ENCODE measurements around the gene BCORL1. TPM values are rescaled to one million over a fixed set of nuclear protein-coding genes. Genes with fewer than 3 reads are reported as not detected.

Gene BCORL1
- total and polyA plus RNA-seq, 2 donors (not counting 1 experiment from before 2014, with no cell fraction given) = 1.1 to 2.8 TPM

DNA sequence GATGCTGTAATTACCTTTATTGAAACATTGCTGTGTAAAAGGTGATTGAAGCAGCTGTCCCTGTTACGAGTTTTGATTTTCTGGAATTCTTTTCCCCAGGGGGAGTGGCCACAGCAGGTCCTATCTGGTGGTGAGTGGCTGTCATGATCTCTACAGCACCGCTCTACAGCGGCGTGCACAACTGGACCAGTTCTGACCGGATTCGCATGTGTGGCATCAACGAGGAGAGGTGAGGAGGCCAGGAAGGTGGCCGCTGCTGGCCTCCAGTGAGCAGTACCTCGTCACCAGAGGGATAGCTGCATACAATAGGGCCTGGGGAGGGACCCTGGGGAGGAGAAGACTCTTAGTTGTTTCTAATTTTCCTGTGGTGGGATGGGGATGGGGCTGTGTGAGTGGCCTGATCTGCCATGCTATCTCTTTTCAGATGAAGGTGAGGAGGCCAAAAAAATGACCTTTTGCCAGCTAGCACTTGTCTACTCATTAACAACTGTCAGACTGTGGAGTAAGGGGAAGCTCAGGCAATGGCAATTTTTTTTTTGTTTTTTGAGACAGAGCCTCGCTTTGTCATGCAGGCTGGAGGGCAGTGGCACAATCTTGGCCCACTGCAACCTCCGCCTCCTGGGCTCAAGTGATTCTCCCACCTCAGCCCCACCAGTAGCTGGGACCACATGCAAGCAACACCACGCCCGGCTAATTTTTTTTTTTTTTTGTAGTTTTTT is 22.8 kb downstream of the BCORL1 start:
- no peak for TF ChIP-seq EZH2 (IDR thresholded peaks at IDR 0.05; ENCODE audit: low read length, missing control alignments)
- TF ChIP-seq, protein P1, sequence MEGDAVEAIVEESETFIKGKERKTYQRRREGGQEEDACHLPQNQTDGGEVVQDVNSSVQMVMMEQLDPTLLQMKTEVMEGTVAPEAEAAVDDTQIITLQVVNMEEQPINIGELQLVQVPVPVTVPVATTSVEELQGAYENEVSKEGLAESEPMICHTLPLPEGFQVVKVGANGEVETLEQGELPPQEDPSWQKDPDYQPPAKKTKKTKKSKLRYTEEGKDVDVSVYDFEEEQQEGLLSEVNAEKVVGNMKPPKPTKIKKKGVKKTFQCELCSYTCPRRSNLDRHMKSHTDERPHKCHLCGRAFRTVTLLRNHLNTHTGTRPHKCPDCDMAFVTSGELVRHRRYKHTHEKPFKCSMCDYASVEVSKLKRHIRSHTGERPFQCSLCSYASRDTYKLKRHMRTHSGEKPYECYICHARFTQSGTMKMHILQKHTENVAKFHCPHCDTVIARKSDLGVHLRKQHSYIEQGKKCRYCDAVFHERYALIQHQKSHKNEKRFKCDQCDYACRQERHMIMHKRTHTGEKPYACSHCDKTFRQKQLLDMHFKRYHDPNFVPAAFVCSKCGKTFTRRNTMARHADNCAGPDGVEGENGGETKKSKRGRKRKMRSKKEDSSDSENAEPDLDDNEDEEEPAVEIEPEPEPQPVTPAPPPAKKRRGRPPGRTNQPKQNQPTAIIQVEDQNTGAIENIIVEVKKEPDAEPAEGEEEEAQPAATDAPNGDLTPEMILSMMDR (conservative IDR thresholded peaks at IDR 0.05 in 1 of 2, IDR thresholded peaks at IDR 0.05 in 1 of 2; ENCODE audit: low read depth in 1 of 2, low read length in 2 of 2) = no peak
- Histone ChIP-seq H2AFZ (ENCODE audit: low read length) (no peak overlapping the region), H4K20me1 (ENCODE audit: control insufficient read depth, extremely low read depth, insufficient read depth, low read length) (no peaks in the 10 kb centered on the region), H3K4me3 (replicated peaks in 1 of 4; ENCODE audit: control extremely low read depth in 1 of 4, insufficient read depth in 1 of 4, low read depth in 3 of 4, low read length in 4 of 4) (no peak overlapping the region), H3K27me3 (ENCODE audit: control insufficient read depth, insufficient read depth, low read length) (no peaks in the 10 kb centered on the region), H3K27ac (ENCODE audit: insufficient read depth, low read length) (no peak overlapping the region), H3K36me3 (ENCODE audit: control insufficient read depth, insufficient read depth, low read length) (no peaks in the 10 kb centered on the region), H3K4me2 (ENCODE audit: extremely low read depth, insufficient read depth, low read length) (no peak overlapping the region), H3K9me3 (ENCODE audit: control insufficient read depth, insufficient read depth, low read depth, low read length) (no peaks in the 10 kb centered on the region), H3K79me2 (ENCODE audit: control insufficient read depth, insufficient read depth, low read length) (no peaks in the 10 kb centered on the region), H3K9ac (ENCODE audit: insufficient read depth, low read length) (no peak overlapping the region), H3K4me1 (ENCODE audit: control insufficient read depth, extremely low read depth, insufficient read depth, low read length) (no peaks in the 10 kb centered on the region)
- DNase-seq (ENCODE audit: low read depth in 2 of 2) = no peak

DNA sequence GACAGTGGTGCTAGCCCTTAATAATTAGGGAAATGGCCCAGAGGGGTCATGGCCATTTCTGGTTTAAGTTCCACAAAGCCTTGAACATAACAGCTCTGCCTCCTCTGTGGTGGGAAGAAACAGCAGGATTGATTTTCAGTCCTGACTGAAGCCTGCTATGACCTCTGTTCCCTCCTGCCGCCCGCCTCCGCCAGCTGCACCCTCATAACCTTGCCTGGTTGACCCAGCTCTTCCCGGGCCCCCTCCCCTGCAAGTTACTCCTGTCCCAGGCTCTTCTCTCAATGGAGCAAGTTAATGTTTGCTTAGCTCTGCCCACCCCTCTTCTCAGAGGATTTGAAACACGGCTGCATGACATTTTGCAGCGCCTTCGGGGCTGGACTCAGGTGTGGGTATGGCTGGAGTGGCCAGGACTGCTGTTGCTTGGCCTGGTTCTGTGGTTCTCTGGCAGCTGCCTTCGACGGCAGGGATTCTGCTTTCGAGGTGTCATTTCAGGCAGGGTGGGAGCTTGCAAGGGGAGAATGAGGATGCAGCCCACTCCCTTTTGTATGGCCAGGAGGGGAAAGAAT is 27.3 kb downstream of the BCORL1 start:
- no peak for DNase-seq (ENCODE audit: low read depth in 2 of 2)
- H3K27ac ChIP-seq (ENCODE audit: insufficient read depth, low read length) = no peak overlapping the region
- no peaks in the 10 kb centered on the region for H3K4me1 ChIP-seq (ENCODE audit: control insufficient read depth, extremely low read depth, insufficient read depth, low read length)
- H3K9ac ChIP-seq (ENCODE audit: insufficient read depth, low read length) = no peak overlapping the region
- H3K79me2 ChIP-seq (ENCODE audit: control insufficient read depth, insufficient read depth, low read length) = no peaks in the 10 kb centered on the region
- no peaks in the 10 kb centered on the region for H3K27me3 ChIP-seq (ENCODE audit: control insufficient read depth, insufficient read depth, low read length)
- no peaks in the 10 kb centered on the region for H3K9me3 ChIP-seq (ENCODE audit: control insufficient read depth, insufficient read depth, low read depth, low read length)
- H2AFZ ChIP-seq (ENCODE audit: low read length) = no peak overlapping the region
- H3K4me3 ChIP-seq (replicated peaks in 1 of 4; ENCODE audit: control extremely low read depth in 1 of 4, insufficient read depth in 1 of 4, low read depth in 3 of 4, low read length in 4 of 4) = no peak overlapping the region
- H4K20me1 ChIP-seq (ENCODE audit: control insufficient read depth, extremely low read depth, insufficient read depth, low read length) = no peaks in the 10 kb centered on the region
- no peak for TF ChIP-seq EZH2 (IDR thresholded peaks at IDR 0.05; ENCODE audit: low read length, missing control alignments)
- TF ChIP-seq, protein P1 (conservative IDR thresholded peaks at IDR 0.05 in 1 of 2, IDR thresholded peaks at IDR 0.05 in 1 of 2; ENCODE audit: low read depth in 1 of 2, low read length in 2 of 2) = no peak
- no peak overlapping the region for H3K4me2 ChIP-seq (ENCODE audit: extremely low read depth, insufficient read depth, low read length)
- no peaks in the 10 kb centered on the region for H3K36me3 ChIP-seq (ENCODE audit: control insufficient read depth, insufficient read depth, low read length)

DNA sequence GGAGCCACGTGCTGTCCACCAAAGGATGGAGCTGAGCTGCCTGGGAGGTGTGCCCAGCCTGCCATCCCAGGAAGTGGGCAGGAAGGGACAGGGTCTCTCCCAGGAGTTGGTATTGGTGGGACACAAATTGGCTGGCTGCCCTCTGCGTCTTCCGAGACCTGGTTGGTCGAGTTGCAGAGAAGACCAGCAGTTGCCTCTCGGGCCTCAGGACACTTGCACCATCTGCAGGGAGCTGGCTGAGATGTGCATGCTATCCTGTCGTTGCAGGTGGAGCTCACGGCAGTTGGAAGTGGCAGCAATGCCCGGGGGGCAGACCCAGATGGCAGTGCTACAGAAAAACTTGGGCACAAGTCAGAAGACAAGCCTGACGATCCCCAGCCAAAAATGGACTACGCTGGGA is 30.2 kb downstream of the BCORL1 start:
- no peak for DNase-seq (ENCODE audit: low read depth in 2 of 2)
- no peak overlapping the region for H3K27ac ChIP-seq (ENCODE audit: insufficient read depth, low read length)
- H3K79me2 ChIP-seq (ENCODE audit: control insufficient read depth, insufficient read depth, low read length) = no peaks in the 10 kb centered on the region
- no peaks in the 10 kb centered on the region for H3K36me3 ChIP-seq (ENCODE audit: control insufficient read depth, insufficient read depth, low read length)
- no peak overlapping the region for H3K4me3 ChIP-seq (replicated peaks in 1 of 4; ENCODE audit: control extremely low read depth in 1 of 4, insufficient read depth in 1 of 4, low read depth in 3 of 4, low read length in 4 of 4)
- TF ChIP-seq, protein P1 (conservative IDR thresholded peaks at IDR 0.05 in 1 of 2, IDR thresholded peaks at IDR 0.05 in 1 of 2; ENCODE audit: low read depth in 1 of 2, low read length in 2 of 2) = no peak
- TF ChIP-seq EZH2 (IDR thresholded peaks at IDR 0.05; ENCODE audit: low read length, missing control alignments) = no peak
- no peaks in the 10 kb centered on the region for H3K9me3 ChIP-seq (ENCODE audit: control insufficient read depth, insufficient read depth, low read depth, low read length)
- no peaks in the 10 kb centered on the region for H3K27me3 ChIP-seq (ENCODE audit: control insufficient read depth, insufficient read depth, low read length)
- H2AFZ ChIP-seq (ENCODE audit: low read length) = no peak overlapping the region
- H3K4me2 ChIP-seq (ENCODE audit: extremely low read depth, insufficient read depth, low read length) = no peak overlapping the region
- H3K4me1 ChIP-seq (ENCODE audit: control insufficient read depth, extremely low read depth, insufficient read depth, low read length) = no peaks in the 10 kb centered on the region
- no peak overlapping the region for H3K9ac ChIP-seq (ENCODE audit: insufficient read depth, low read length)
- H4K20me1 ChIP-seq (ENCODE audit: control insufficient read depth, extremely low read depth, insufficient read depth, low read length) = no peaks in the 10 kb centered on the region

Data from fibroblast of lung (primary cell).